Activated T-cell treated with anti-CD3 and anti-CD28 coated beads, Interleukin-2, amount 50 U/mL, for 24 hours (primary cell): ENCODE data around the gene BCKDK.

Source experiments
- DNase-seq: peaks from one replicate; pipeline ENCODE4 v3.0.0-alpha.2; 2020
- H3K27ac Mint-ChIP-seq: 2 replicates; pipeline ENCODE4 v1.8.0; 2020; ENCODE audit warnings: mild to moderate bottlenecking, mixed read lengths
- H3K27me3 Mint-ChIP-seq: 2 replicates; pipeline ENCODE4 v1.8.0; 2020; ENCODE audit warnings: mixed read lengths
- H3K36me3 Mint-ChIP-seq: 2 replicates; pipeline ENCODE4 v1.8.0; 2020; ENCODE audit warnings: low read depth, mixed read lengths
- H3K4me1 Mint-ChIP-seq: 2 replicates; pipeline ENCODE4 v1.8.0; 2020; ENCODE audit warnings: low read depth, mixed read lengths
- H3K4me3 Mint-ChIP-seq: 2 replicates; pipeline ENCODE4 v1.8.0; 2020; ENCODE audit warnings: mild to moderate bottlenecking, moderate library complexity, mixed read lengths
- H3K9me3 Mint-ChIP-seq: 2 replicates; pipeline ENCODE4 v1.8.0; 2020; ENCODE audit warnings: mixed read lengths

BCKDK gene

GRCh38 chr16:31084584-31085302 lies 23.4 kb upstream of the BCKDK start:
- Mint-ChIP-seq H3K4me1 (peaks cover 14% of the 10 kb centered on the region), H3K27ac (no peak overlapping the region), H3K36me3 (peaks cover 79% of the 10 kb centered on the region), H3K4me3 (no peak overlapping the region), H3K9me3 (no peaks in the 10 kb centered on the region), H3K27me3 (no peaks in the 10 kb centered on the region)
- no peak for DNase-seq

GRCh38 chr16:31085411-31085810 lies 22.8 kb upstream of the BCKDK start:
- no peaks in the 10 kb centered on the region for H3K27me3 Mint-ChIP-seq
- peak overlapping the region; percentile 30 for H3K27ac Mint-ChIP-seq
- no peaks in the 10 kb centered on the region for H3K9me3 Mint-ChIP-seq
- H3K36me3 Mint-ChIP-seq = peaks cover 78% of the 10 kb centered on the region
- H3K4me3 Mint-ChIP-seq = no peak overlapping the region
- peaks cover 13% of the 10 kb centered on the region for H3K4me1 Mint-ChIP-seq
- DNase-seq = no peak

DNA sequence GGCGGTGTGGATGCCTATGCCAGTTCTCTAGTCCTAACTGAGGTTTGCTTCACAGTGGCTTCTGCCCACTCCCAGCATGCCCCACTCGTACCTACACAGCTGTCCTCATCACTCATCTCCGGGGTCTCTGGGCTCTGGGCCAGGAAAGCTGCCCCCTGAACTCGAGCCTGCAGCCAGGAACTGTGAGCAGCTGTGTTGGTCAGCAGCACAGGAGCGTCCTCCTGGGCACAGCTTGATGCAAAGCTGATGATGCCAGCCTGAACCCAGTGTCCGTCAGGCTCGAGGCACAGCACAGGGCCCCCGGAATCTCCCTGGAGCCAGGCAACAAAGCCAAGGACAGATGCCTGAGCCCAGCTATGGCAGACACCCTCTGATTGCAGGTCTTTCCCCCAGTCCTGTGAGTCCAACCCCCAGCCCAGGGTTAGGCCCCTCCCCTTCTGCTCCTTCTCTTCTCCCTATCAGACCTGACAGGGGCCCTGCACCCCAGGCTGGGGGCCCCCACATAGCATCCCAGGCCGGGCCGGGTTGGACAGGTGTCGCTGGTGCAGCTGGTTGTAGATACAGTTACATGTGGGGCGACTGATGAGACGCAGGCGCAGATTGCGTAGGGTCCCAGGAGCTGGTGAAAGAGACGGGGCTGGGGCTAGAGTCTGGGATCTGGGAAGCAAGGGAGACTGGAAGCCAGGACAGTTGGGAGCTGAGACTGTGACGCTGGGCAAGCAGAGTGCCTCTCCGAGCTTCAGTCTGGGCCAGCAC lies 22.1 kb upstream of the BCKDK start:
- no peaks in the 10 kb centered on the region for H3K9me3 Mint-ChIP-seq
- DNase-seq = no peak
- H3K4me1 Mint-ChIP-seq = peaks cover 11% of the 10 kb centered on the region
- no peaks in the 10 kb centered on the region for H3K27me3 Mint-ChIP-seq
- H3K36me3 Mint-ChIP-seq = peaks cover 78% of the 10 kb centered on the region
- H3K27ac Mint-ChIP-seq = peak overlapping the region; percentile 47
- no peak overlapping the region for H3K4me3 Mint-ChIP-seq

DNA sequence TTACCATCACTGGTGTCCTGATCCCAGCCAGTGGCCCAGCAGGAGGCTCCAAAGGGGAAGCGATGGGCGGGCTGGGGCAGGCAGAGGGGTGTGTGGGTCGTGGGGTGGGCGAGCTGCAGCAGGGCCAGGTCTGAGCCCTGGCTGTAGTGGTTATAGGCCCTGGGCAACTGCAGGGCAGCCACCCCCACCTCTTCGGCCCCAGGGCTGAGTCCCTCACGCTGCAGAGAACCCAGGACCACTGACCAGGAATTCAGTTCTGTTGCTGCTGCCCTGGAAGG lies 21.6 kb upstream of the BCKDK start:
- Mint-ChIP-seq H3K27me3 (no peaks in the 10 kb centered on the region), H3K27ac (peak overlapping the region; percentile 47), H3K4me3 (no peak overlapping the region), H3K9me3 (no peaks in the 10 kb centered on the region), H3K4me1 (peaks cover 12% of the 10 kb centered on the region), H3K36me3 (peaks cover 78% of the 10 kb centered on the region)
- DNase-seq = no peak

DNA sequence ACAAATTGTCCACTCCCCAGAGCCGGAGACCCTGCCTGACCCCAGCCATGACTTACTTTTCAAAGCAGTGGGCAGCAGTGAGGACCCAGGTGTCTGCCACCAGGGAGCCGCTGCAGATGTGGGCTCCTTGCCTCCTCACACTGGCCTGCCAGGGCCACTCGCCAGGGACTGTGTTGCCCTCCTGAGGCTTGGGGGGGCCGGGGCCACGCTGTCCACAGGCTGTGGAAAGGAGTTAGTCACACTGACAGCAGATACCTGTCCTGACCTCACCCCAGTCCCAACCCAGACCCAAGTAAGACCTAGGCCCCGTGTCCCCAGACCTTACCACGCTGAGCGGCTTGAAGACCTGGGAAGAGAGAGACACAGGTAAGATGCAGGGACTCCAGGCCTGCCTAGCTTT lies 20.7 kb upstream of the BCKDK start:
- no peak overlapping the region for H3K27ac Mint-ChIP-seq
- peaks cover 73% of the 10 kb centered on the region for H3K36me3 Mint-ChIP-seq
- no peak for DNase-seq
- peaks cover 10% of the 10 kb centered on the region for H3K4me1 Mint-ChIP-seq
- H3K27me3 Mint-ChIP-seq = no peaks in the 10 kb centered on the region
- no peak overlapping the region for H3K4me3 Mint-ChIP-seq
- H3K9me3 Mint-ChIP-seq = no peaks in the 10 kb centered on the region

- Mint-ChIP-seq H3K27ac (no peak overlapping the region), H3K4me1 (peaks cover 14% of the 10 kb centered on the region), H3K36me3 (peaks cover 76% of the 10 kb centered on the region), H3K9me3 (no peaks in the 10 kb centered on the region), H3K4me3 (no peak overlapping the region), H3K27me3 (no peaks in the 10 kb centered on the region)
- DNase-seq = no peak
These were observed 20.2 kb upstream of the BCKDK start for GRCh38 chr16:31087971-31088370.

DNA sequence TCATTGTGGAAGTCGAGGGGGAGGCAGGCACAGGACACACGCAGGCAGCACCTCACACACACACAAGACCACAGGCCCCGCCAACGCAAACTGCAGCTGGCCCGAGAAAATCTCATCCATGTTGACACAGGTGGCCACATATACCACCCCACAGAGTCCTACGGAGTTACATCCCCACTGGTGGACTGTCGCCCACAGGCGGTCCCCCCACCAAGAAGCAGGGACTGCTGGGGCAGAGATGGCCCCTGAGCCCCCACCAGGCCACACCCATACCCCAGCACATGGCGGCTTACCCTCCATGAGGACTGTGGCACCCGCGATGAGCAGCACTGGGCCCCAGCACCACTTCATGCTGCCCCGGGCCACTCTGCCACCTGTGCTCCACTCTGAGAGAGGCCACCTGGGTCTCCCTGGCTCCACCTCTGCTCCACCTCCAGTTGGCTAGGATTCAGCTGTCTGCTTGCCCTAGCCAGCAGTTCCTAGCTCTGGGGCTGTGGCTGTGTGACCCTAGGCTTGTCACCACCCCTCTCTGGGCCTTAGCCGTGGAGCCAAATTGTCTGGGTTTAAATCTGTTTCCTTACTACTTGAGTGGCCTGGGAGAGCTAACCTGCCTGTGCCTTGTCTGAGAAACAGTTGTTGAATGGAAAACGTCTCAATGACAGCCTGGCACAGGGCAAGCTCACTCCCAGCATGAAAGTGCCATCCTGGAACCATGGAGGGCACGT lies 19.6 kb upstream of the BCKDK start, which contains the start of gene PRSS53:
TSS of gene PRSS53 (minus strand) at position 485 of the 725 bp plus-strand sequence. CDS start at position 351, 134 bp downstream.
- H3K27ac Mint-ChIP-seq = no peak within 1 kb of the TSS
- H3K36me3 Mint-ChIP-seq = peaks cover 70% of the 10 kb centered on the region
- no peaks in the 10 kb centered on the region for H3K9me3 Mint-ChIP-seq
- H3K4me1 Mint-ChIP-seq = peaks cover 18% of the 10 kb centered on the region
- no peak within 1 kb of the TSS for H3K4me3 Mint-ChIP-seq
- DNase-seq = no peak
- H3K27me3 Mint-ChIP-seq = no peaks in the 10 kb centered on the region

DNA sequence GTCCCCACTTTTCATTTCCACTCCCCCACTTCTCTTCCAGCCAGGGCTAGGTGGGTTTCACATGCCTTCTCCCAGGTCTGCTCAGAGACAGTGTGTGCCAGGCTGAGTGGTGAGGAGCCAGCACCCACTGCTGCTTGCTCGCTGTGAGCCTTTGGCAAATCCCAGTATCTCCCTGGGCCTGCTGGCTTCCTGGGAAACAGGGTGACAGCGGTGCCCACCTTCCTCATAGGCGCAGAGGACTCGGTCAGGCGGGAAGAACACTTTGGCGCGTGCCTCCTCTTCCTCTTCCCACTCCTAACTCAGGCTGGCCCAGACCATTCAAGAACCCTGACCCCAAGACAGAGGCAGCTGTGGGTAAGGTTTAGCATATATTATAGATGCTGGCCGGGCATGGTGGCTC lies 19.0 kb upstream of the BCKDK start:
- Mint-ChIP-seq H3K4me3 (no peak overlapping the region), H3K27me3 (no peaks in the 10 kb centered on the region), H3K9me3 (no peaks in the 10 kb centered on the region), H3K36me3 (peaks cover 69% of the 10 kb centered on the region), H3K27ac (no peak overlapping the region), H3K4me1 (peaks cover 20% of the 10 kb centered on the region)
- no peak for DNase-seq

DNA sequence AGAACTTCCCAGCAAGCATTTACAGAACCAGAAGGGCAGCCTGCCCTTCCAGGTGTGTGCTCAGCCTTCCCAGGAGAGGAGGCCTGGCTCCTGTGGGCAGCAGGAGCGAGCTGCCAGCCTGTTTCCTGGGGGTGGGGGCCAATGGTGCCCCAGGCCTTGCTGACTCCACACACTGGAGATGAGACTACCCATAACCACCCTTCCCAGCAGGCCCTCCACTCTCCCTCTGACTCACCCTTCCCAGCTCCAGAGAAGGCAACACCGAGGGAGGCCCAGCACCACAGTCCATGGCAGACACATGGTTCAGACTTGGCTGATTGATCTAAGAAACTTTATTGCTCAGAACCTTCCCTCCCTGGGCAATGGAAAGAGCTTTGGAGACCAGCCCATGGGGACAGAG lies 17.6 kb upstream of the BCKDK start:
- no peaks in the 10 kb centered on the region for H3K27me3 Mint-ChIP-seq
- H3K27ac Mint-ChIP-seq = peak overlapping the region; percentile 23
- peaks cover 26% of the 10 kb centered on the region for H3K4me1 Mint-ChIP-seq
- H3K9me3 Mint-ChIP-seq = no peaks in the 10 kb centered on the region
- H3K36me3 Mint-ChIP-seq = peaks cover 66% of the 10 kb centered on the region
- no peak overlapping the region for H3K4me3 Mint-ChIP-seq
- DNase-seq = no peak

GRCh38 chr16:31092330-31092729 lies 15.9 kb upstream of the BCKDK start:
- Mint-ChIP-seq H3K36me3 (peaks cover 54% of the 10 kb centered on the region), H3K4me1 (peaks cover 32% of the 10 kb centered on the region), H3K27me3 (no peaks in the 10 kb centered on the region)

DNA sequence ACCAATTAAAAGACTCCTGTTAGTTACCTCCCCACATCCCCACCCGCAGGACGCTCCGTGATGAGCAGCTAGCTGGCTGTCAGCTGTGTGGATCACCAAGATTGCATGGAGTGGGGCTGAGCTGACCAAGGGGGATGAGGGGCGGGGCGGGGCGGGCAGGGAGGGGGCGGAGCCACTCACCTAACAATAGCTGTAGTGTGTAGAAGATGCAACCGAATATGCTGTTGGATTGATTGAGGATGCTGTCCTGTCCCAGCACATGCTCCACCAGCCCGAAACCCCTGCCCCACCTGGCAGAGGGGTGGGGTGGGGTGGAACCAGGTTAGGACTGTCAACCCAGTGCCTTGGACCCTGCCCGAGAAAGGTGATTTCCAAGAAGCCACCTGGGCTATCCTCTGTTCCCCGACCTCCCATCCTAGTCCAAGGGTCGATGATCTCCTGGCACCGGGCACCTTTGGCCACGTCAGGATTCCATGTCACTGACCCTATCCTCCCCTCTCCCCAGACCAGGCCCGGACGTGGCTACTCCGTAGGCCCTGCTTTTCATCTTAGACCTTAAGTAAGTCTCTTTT lies 15.0 kb upstream of the BCKDK start:
- H3K4me3 Mint-ChIP-seq = peak overlapping the region; percentile 98
- no peaks in the 10 kb centered on the region for H3K9me3 Mint-ChIP-seq
- no peaks in the 10 kb centered on the region for H3K27me3 Mint-ChIP-seq
- peak overlapping the region; percentile 22 for H3K27ac Mint-ChIP-seq
- H3K4me1 Mint-ChIP-seq = peaks cover 32% of the 10 kb centered on the region
- peaks cover 48% of the 10 kb centered on the region for H3K36me3 Mint-ChIP-seq
- no peak for DNase-seq

More at GRCh38 chr16:31092330-31092729, 15.9 kb upstream of the BCKDK start:
- Mint-ChIP-seq H3K4me3 (peak overlapping the region; percentile 98), H3K27ac (peak overlapping the region; percentile 22), H3K9me3 (no peaks in the 10 kb centered on the region)
- DNase-seq = no peak

DNA sequence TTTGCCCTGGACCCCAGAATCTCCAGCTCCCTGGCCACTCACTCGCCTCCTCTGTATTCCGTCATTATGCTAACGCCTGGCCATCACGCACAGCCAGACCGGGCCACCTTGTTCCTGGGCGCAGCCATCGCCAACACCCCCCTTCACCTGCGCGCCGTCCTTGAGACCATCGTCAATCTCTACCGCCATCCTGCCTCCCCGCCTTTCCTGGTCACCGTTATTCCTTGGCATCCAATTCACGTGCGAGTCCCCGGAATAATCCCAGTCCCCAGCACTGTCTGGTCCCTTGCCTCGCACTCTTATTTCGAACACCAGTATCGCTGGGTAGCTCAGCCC lies 14.1 kb upstream of the BCKDK start:
- Mint-ChIP-seq H3K27ac (peak overlapping the region; percentile 82), H3K27me3 (no peaks in the 10 kb centered on the region), H3K4me3 (peak overlapping the region; percentile 98), H3K36me3 (peaks cover 42% of the 10 kb centered on the region), H3K9me3 (no peaks in the 10 kb centered on the region), H3K4me1 (peaks cover 32% of the 10 kb centered on the region)
- peak; percentile 43 for DNase-seq

DNA sequence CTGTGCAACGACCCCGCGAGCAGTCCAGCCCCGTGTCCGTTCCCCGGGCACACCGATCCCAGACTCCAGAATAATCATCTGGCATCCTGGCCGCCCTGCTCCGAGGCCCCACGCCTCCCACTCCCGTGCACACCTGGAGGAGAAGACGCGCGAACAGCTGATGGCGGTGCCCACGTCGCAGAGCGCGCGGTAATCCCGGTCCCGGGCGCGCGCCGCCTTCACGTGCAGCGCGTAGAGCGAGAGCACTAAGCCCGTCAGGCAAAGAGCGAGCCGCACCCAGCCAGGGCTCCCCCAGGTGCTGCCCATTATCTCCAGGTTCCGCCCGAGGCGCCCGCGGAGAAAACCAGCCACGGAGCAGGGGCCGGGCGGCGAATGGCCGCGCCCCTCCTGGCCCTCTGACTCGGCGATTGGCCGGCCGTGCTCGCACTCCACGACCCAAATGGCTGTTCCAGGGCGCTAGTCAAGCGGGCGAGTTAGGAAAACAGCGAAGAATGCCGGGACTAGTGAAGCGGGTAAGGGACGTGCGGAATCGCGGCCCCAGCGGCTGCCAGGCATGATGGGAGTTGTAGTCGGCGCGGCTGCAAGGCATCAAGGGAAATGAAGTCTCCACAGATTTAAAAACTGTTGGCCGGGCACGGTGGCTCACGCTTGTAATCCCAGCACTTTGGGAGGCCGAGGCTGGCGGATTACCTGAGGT lies 13.6 kb upstream of the BCKDK start, which contains the start of gene VKORC1:
TSS of gene VKORC1 (minus strand) at position 374 of the 697 bp plus-strand sequence. CDS start at position 306, 68 bp downstream.
- H3K4me1 Mint-ChIP-seq = peaks cover 32% of the 10 kb centered on the region
- peak within 1 kb of the TSS; percentile 98 for H3K4me3 Mint-ChIP-seq
- peaks cover 37% of the 10 kb centered on the region for H3K36me3 Mint-ChIP-seq
- no peaks in the 10 kb centered on the region for H3K27me3 Mint-ChIP-seq
- no peaks in the 10 kb centered on the region for H3K9me3 Mint-ChIP-seq
- DNase-seq = peak; percentile 92
- peak within 1 kb of the TSS; percentile 82 for H3K27ac Mint-ChIP-seq
